T-helper 17 cell (primary cell): ENCODE results near the gene CHIC2. TPM values are rescaled to one million over a fixed set of nuclear protein-coding genes. Genes with fewer than 3 reads are reported as not detected.

Source experiments
- ATAC-seq: fragments of 150-1000 bp; cut with Tn5 transposase; 2 replicates; pipeline ENCODE4 v1.10.0; 2021; ENCODE audit warnings: mild to moderate bottlenecking, moderate library complexity
- DNase-seq, 3 donors: peaks; one replicate each; pipeline versions ENCODE4 v3.0.0 to v3.0.0-alpha.2; 2020 to 2021
- H3K9me3 ChIP-seq: one replicate; pipeline ENCODE4 v1.7.0; 2013; ENCODE audit warnings: low read length, mild to moderate bottlenecking; ENCODE audit not compliant: control insufficient read depth, poor library complexity, severe bottlenecking
- H3K27ac Mint-ChIP-seq: one replicate; pipeline ENCODE4 v1.8.0; 2022; ENCODE audit warnings: mild to moderate bottlenecking, moderate library complexity, mixed read lengths
- H3K27me3 Mint-ChIP-seq: one replicate; pipeline ENCODE4 v1.8.0; 2022; ENCODE audit warnings: mixed read lengths
- H3K36me3 Mint-ChIP-seq: one replicate; pipeline ENCODE4 v1.8.0; 2022; ENCODE audit warnings: low read depth, mixed read lengths
- H3K4me1 Mint-ChIP-seq: one replicate; pipeline ENCODE4 v1.8.0; 2022; ENCODE audit warnings: mild to moderate bottlenecking, mixed read lengths
- H3K4me3 Mint-ChIP-seq: one replicate; pipeline ENCODE4 v1.8.0; 2022; ENCODE audit warnings: mild to moderate bottlenecking, moderate library complexity, mixed read lengths
- total RNA-seq, 4 donors: library from RNA in 2 of 4; stranded (reverse) in 2 of 4; gene quantifications; one replicate each; pipeline ENCODE4 v1.2.3 and lab custom pipeline; 2022 to 2026

Gene CHIC2
- total RNA-seq, 2 donors from 2014 or later: 43.0 to 70.1 TPM

DNA sequence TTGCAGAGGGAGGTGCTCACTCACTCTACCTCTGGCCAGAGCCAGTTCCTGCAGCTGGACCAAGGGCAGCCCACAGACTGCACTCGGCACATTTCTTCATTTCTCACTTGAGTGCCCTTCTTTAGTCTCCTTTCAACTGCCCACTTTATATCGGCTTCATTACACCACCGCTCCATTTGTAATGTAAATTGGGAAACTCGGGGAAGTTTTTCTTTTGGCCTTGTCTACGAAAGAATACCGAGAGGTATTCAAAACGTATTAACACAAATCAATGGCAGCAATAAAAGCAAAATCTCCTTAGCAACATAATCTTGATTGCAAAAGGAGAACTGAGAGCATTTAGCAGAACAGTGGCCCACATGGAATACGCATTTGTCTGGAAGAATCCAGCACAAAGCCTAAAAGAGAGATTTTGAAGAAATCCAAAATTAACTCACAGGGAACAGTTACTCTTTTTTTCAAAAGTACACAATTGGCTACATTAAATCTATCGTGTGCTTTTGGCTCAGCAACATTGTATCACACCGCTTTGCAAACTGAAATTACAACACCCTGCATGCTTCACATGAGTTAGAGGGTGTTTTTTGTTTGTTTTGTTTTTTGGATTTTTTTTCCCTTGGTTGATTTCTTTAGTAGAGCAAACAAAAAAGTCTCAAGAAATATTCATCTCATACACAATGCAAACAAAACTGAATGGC is 62.6 kb downstream of the CHIC2 start:
- Mint-ChIP-seq H3K36me3 (no peaks in the 10 kb centered on the region), H3K4me3 (no peak overlapping the region), H3K4me1 (peaks cover 2% of the 10 kb centered on the region), H3K27me3 (no peaks in the 10 kb centered on the region), H3K27ac (no peak overlapping the region)
- ATAC-seq (no peak), DNase-seq (no peak)
- no peaks in the 10 kb centered on the region for H3K9me3 ChIP-seq

DNA sequence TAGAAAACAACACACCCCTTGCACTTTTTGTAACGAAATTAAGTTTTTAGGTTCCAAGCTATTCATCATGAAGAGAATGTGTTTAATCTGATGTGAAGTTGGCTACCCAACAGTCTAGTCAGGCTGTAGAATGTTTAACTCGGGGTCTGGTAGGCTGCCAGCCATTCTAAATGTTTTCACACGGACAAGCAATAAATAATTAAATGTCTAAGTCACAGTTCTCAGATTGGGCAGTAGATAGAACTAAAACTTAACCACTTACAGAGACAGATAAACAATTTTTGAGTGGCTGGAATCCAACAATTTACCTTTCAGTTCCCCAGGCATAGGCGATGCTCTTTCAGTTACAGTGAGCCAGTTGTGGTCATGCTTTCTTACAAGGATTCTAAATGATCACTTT is 66.5 kb downstream of the CHIC2 start:
- Mint-ChIP-seq H3K4me3 (no peak overlapping the region), H3K4me1 (peaks cover 3% of the 10 kb centered on the region), H3K27me3 (no peaks in the 10 kb centered on the region), H3K27ac (no peak overlapping the region), H3K36me3 (peaks cover 4% of the 10 kb centered on the region)
- H3K9me3 ChIP-seq: no peaks in the 10 kb centered on the region
- ATAC-seq: no peak
- no peak for DNase-seq

DNA sequence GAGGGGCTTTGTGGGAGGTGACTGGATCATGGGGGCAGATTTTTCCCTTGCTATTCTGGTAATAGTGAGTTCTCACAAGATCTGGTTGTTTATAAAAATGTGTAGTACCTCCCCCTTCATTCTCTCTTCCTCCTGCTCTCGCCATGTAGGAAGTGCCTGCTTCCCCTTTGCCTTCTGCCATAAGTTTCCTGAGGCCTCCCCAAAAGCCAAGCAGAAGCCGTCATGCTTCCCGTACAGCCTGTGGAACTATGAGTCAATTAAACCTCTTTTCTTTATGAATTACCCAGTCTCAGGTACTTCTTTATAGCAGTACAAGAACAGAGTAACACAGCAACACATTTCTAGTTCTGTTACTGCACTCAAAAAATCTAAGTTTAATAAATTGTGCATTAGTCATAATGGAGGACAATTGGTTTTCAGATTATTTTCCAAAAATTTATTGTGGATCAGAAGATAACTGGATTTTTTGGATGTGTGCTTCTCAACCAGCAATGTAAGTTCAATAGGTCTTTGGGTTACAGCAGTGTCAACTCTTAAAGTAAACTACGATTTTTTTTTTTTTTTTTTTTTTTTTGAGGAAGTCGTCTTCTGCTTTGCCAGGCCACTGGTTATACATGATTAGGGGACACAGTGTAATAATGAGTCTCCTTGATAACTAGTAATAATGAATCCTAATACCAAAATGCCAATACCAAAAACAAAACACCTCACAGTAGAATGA is 69.9 kb downstream of the CHIC2 start:
- H3K27me3 Mint-ChIP-seq: no peaks in the 10 kb centered on the region
- H3K4me3 Mint-ChIP-seq: no peak overlapping the region
- H3K36me3 Mint-ChIP-seq: peaks cover 4% of the 10 kb centered on the region
- no peaks in the 10 kb centered on the region for H3K9me3 ChIP-seq
- no peak for ATAC-seq
- DNase-seq: no peak
- H3K27ac Mint-ChIP-seq: peak overlapping the region; percentile 49
- H3K4me1 Mint-ChIP-seq: peaks cover 3% of the 10 kb centered on the region

DNA sequence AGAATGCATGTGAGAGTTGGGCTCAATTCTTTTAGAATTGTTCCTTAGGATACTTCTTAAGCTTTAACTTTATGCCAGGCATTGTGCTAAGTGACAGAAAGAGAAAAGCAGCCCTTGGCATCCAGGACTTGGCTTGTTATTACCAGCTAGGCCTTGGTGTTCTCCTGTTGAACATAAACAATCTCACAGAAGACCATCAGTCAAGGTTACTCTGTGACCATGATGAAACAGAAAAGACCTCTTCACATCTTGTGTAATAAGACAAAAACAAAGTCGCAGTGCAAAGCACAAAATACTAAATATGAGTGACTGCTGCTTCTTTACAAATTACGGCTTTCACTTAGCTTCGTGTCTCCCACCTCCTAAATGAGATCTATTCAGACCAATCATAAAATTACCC is 71.6 kb downstream of the CHIC2 start:
- no peaks in the 10 kb centered on the region for H3K9me3 ChIP-seq
- H3K4me1 Mint-ChIP-seq: peaks cover 3% of the 10 kb centered on the region
- H3K36me3 Mint-ChIP-seq: peaks cover 4% of the 10 kb centered on the region
- H3K4me3 Mint-ChIP-seq: no peak overlapping the region
- DNase-seq: no peak
- H3K27me3 Mint-ChIP-seq: no peaks in the 10 kb centered on the region
- no peak overlapping the region for H3K27ac Mint-ChIP-seq
- ATAC-seq: no peak

DNA sequence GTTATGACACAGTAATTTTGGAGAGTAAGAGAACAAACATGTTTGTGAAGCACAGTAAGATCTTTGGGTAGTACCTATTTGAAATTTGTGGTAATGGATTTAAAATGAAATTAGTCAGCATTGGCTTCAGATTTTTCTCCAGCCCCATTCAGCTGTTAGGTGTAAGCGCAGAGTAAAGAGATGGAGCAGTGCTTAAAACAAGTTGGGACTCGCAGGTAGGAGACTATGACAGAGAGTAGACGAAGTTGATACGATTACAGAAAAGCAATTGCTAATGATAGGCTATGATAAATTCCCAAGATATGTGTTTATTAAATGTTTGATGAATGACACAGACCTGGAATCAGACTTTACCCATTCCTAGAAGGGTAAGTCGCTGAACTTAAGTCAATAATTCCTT is 72.6 kb downstream of the CHIC2 start:
- Mint-ChIP-seq H3K27me3 (no peaks in the 10 kb centered on the region), H3K4me1 (peaks cover 3% of the 10 kb centered on the region), H3K27ac (no peak overlapping the region), H3K36me3 (peaks cover 4% of the 10 kb centered on the region), H3K4me3 (no peak overlapping the region)
- DNase-seq (no peak), ATAC-seq (no peak)
- no peaks in the 10 kb centered on the region for H3K9me3 ChIP-seq

DNA sequence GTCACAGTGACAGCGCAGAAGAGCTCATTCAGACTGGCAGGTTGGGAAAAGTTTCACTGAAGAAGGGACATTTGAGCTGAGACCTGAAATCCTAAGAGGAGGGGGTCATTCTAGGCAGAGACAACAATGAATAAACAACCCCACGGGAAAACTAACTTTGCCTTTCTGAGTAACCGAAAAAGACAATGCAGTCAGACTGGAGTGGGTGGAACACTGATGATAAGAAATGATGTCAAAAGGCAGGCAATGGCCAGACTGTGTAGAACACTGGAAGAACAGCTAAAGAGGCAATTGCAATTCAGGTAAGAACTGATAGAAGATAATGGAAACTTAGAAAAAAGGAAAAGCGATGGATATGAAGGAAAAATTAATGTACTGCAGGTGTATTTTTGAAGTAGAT is 73.8 kb downstream of the CHIC2 start:
- Mint-ChIP-seq H3K36me3 (peaks cover 4% of the 10 kb centered on the region), H3K27me3 (no peaks in the 10 kb centered on the region), H3K27ac (no peak overlapping the region), H3K4me3 (no peak overlapping the region), H3K4me1 (peaks cover 3% of the 10 kb centered on the region)
- H3K9me3 ChIP-seq: no peaks in the 10 kb centered on the region
- DNase-seq: no peak
- ATAC-seq: no peak

DNA sequence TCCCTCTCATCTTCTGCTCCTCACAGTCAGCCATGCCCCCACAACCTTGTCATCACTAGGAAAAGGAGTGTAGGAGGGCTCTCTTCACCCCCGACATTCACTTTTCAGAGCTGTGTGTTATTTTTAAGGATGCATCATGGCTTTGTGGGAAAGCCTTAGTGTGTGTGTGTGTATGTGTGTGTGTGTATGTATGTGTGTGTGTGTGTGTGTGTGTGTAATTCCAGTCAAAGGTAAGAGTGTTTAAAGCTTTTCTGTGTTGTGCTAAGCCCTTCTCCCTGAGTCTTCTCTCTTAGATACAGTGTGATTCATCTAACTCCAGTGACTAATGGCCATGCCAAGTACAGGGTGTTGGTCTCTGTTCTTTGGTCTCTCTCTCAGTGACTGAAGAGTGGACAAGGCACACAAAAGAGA is 76.6 kb downstream of the CHIC2 start:
- no peaks in the 10 kb centered on the region for H3K9me3 ChIP-seq
- ATAC-seq (no peak), DNase-seq (no peak)
- no peaks in the 10 kb centered on the region for H3K27me3 Mint-ChIP-seq
- H3K36me3 Mint-ChIP-seq: no peaks in the 10 kb centered on the region
- H3K4me3 Mint-ChIP-seq: no peak overlapping the region
- H3K4me1 Mint-ChIP-seq: peaks cover 2% of the 10 kb centered on the region
- H3K27ac Mint-ChIP-seq: no peak overlapping the region

DNA sequence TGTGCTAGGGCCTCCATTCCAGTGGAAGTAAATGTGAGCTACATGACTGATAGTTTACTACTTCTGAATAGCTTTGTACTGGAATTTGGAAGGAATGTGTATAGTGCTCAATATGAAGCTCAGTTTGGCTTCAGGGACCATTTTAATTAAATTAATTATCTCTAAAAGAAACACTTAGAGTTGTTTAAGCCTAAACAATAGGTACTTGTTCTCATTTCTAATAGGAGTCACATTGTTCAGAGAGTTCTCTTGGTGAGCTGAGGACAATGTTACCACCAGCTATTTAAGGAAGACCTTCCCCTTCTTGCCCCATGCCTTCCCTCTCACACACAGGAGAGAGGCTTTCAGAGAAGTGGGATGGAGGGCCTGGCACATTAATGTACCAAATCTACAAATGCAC is 78.3 kb downstream of the CHIC2 start:
- H3K4me3 Mint-ChIP-seq: no peak overlapping the region
- H3K27me3 Mint-ChIP-seq: no peaks in the 10 kb centered on the region
- DNase-seq: no peak
- H3K9me3 ChIP-seq: no peaks in the 10 kb centered on the region
- peaks cover 4% of the 10 kb centered on the region for H3K4me1 Mint-ChIP-seq
- H3K27ac Mint-ChIP-seq: no peak overlapping the region
- ATAC-seq: no peak
- no peaks in the 10 kb centered on the region for H3K36me3 Mint-ChIP-seq

DNA sequence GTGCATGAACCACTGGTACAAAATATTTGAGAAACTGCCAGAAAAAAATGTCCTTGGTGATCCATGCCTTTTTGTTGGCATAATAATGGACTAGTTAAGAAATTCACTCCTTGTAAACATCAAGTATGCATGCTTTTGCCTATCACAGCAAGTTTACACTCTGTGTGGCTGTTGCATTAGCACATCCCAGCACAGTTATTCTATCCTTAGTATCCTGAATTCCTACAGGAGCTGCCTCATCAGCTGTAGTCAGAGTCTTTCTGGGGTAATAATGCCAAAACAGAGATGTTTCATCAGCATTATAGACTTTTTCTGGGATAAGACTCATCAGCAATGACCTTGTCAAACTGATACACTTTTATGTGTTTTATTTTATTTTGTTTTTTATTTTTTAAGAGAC is 82.8 kb downstream of the CHIC2 start:
- Mint-ChIP-seq H3K4me1 (peaks cover 4% of the 10 kb centered on the region), H3K4me3 (no peak overlapping the region)
- ATAC-seq: no peak

DNA sequence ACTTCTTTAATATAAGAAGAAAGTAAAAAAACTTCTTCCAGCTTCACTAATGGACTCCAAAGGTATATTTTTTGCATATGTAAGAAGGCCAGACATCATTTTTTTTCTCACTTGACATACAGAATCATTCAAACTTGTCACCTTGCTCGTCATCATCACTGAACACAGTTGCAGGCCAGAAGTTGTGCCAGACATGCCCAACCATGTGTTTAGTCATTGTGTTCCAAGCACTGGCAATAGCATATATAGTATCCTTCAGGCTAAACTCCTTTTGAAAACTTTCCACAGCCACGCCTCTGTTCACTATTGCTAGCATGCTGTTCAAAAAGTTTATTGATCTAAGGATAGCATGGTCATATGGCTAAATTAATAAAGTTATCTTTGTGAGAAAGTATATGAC is 83.3 kb downstream of the CHIC2 start:
- Mint-ChIP-seq H3K4me3 (no peak overlapping the region), H3K36me3 (no peaks in the 10 kb centered on the region), H3K27me3 (no peaks in the 10 kb centered on the region), H3K27ac (no peak overlapping the region), H3K4me1 (peaks cover 4% of the 10 kb centered on the region)
- ATAC-seq (no peak), DNase-seq (no peak)
- H3K9me3 ChIP-seq: no peaks in the 10 kb centered on the region

More for the DNA sequence above, 82.8 kb downstream of the CHIC2 start:
- H3K27ac Mint-ChIP-seq: no peak overlapping the region
- DNase-seq: no peak
- no peaks in the 10 kb centered on the region for H3K36me3 Mint-ChIP-seq
- H3K9me3 ChIP-seq: no peaks in the 10 kb centered on the region
- H3K27me3 Mint-ChIP-seq: no peaks in the 10 kb centered on the region

DNA sequence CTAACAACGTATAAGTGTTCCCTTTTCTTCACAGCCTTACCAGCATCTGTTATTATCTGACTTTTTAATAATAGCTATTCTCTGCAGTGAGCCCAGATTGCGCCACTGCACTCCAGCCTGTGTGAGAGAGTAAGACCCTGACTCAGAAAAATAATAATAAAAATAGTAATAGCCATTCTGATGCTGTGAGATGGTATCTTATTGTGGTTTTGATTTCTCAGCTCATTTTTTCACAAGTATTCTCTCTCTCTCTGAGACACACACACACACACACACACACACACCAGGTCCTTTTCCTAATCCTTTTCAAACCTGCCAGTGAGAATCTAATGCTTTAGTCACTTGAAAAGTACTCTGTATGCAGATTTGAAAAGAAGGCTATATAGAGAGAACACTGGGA is 89.8 kb downstream of the CHIC2 start:
- DNase-seq (no peak), ATAC-seq (no peak)
- Mint-ChIP-seq H3K27me3 (no peaks in the 10 kb centered on the region), H3K27ac (no peak overlapping the region), H3K36me3 (no peaks in the 10 kb centered on the region), H3K4me3 (no peak overlapping the region), H3K4me1 (no peaks in the 10 kb centered on the region)
- H3K9me3 ChIP-seq: no peaks in the 10 kb centered on the region

DNA sequence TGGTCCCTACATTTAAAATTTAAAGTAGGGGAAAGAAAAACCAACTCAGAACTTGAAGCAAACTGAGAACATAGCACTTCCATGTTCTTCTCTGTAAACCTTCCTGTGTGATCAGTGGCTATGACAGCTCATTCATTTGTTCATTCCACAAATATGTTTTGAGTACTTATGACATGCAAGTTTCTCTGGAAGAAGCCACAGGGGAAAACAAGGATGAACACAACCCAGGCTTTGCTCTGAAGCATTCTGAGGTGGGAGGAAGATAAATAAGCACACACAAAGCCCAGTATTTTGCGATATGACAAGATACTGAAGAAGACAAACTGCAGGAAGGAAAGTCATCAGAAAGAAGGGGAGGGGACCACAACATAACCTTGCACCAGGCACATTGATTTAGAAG is 96.4 kb downstream of the CHIC2 start:
- DNase-seq (no peak), ATAC-seq (no peak)
- no peaks in the 10 kb centered on the region for H3K9me3 ChIP-seq
- Mint-ChIP-seq H3K4me3 (no peak overlapping the region), H3K27me3 (no peaks in the 10 kb centered on the region), H3K27ac (no peak overlapping the region), H3K4me1 (no peaks in the 10 kb centered on the region), H3K36me3 (no peaks in the 10 kb centered on the region)

DNA sequence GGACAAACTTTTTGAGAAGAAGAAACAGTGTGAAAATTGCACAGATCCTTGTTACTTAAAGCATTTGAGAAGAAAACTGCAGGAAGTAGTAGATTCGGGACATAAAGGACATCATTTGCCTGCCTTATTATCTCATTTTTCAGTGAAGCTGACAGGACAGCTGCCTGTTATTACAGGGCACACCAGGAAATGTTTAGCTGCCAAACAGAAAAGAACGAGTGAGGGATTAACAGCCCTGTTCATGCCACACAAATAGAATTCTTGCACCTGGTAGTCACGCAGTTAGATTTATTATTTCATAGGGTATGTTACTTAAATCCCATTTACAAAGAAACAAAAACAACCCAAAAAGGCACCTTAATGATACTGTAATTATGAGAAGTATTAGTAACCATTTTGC is 100.6 kb downstream of the CHIC2 start:
- Mint-ChIP-seq H3K27me3 (no peaks in the 10 kb centered on the region), H3K4me1 (no peaks in the 10 kb centered on the region), H3K4me3 (no peak overlapping the region), H3K27ac (no peak overlapping the region), H3K36me3 (no peaks in the 10 kb centered on the region)
- no peaks in the 10 kb centered on the region for H3K9me3 ChIP-seq
- DNase-seq (no peak), ATAC-seq (no peak)

DNA sequence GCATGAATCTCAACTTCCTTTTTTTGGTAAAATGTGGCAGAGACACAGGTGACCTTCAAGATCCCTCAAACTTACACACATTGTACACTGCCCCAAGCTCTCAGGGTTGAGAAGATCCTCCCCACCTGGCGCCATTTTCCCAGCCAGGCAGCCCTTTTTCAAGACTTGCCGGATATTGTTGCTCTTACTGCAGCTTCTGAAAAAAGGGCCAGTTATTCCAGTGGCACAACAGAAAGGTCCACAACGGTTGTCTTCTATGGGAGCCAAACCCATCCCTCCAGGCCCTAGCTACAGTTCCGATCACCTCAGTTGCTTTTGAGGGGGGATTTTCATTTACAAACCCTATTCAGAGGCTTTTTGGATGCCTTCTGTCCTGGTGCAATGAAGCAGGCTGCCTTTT is 101.1 kb downstream of the CHIC2 start:
- no peaks in the 10 kb centered on the region for H3K36me3 Mint-ChIP-seq
- H3K27me3 Mint-ChIP-seq: no peaks in the 10 kb centered on the region
- no peak overlapping the region for H3K4me3 Mint-ChIP-seq
- no peak overlapping the region for H3K27ac Mint-ChIP-seq
- no peaks in the 10 kb centered on the region for H3K4me1 Mint-ChIP-seq
- DNase-seq (no peak), ATAC-seq (no peak)
- H3K9me3 ChIP-seq: no peaks in the 10 kb centered on the region
